ENCODE measurements around the gene GRID1.

The GRID1 gene

DNA sequence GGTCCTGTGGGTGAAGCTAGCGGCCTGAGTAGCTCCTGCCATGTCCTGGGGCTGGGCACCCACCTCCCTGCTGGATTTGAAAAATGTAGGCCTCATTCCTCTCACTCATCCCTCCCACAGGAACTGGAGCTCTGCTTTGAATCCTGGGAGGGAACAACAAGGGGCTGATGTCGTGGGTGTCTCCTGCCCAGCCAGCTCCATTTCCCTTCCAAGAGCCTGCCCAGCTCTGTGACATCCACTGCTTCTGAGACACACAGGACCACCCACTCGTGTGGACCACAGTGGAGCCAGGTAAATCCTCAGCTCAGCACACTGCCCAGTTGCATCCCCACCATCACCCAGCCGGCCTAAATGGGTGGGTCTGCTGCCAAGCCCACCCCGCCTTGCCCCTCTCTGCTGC is 579.2 kb downstream of the GRID1 start:
- H3K27me3 ChIP-seq (ENCODE audit: insufficient read depth, low read length) = no peaks in the 10 kb centered on the region
- no peak overlapping the region for H3K27ac ChIP-seq (ENCODE audit: low read depth, low read length, poor library complexity, severe bottlenecking)
- no peak overlapping the region for H3K9ac ChIP-seq (ENCODE audit: low read length)
- no peaks in the 10 kb centered on the region for H3F3A ChIP-seq (ENCODE audit: insufficient read depth, low read length)
- no peaks in the 10 kb centered on the region for H4K20me1 ChIP-seq (ENCODE audit: insufficient read depth, low read length)
- no peaks in the 10 kb centered on the region for H3K79me2 ChIP-seq (ENCODE audit: insufficient read depth, low read length)
- no peaks in the 10 kb centered on the region for H3K9me2 ChIP-seq (ENCODE audit: low read depth, low read length)
- H3K9me3 ChIP-seq (ENCODE audit: low read length) = no peaks in the 10 kb centered on the region
- H3K4me3 ChIP-seq (ENCODE audit: low read depth, low read length, poor library complexity, severe bottlenecking) = no peak overlapping the region
- no peaks in the 10 kb centered on the region for H3K36me3 ChIP-seq (ENCODE audit: insufficient read depth, low read length)
- no peaks in the 10 kb centered on the region for H3K4me1 ChIP-seq (ENCODE audit: insufficient read depth, low read length, severe bottlenecking)
- H3K4me2 ChIP-seq (ENCODE audit: low read length) = no peak overlapping the region
- no peak overlapping the region for H2AFZ ChIP-seq (ENCODE audit: low read length)
- no peak for TF ChIP-seq EZH2 (IDR thresholded peaks at IDR 0.05; ENCODE audit: borderline replicate concordance, low read length)
- TF ChIP-seq, protein P1, sequence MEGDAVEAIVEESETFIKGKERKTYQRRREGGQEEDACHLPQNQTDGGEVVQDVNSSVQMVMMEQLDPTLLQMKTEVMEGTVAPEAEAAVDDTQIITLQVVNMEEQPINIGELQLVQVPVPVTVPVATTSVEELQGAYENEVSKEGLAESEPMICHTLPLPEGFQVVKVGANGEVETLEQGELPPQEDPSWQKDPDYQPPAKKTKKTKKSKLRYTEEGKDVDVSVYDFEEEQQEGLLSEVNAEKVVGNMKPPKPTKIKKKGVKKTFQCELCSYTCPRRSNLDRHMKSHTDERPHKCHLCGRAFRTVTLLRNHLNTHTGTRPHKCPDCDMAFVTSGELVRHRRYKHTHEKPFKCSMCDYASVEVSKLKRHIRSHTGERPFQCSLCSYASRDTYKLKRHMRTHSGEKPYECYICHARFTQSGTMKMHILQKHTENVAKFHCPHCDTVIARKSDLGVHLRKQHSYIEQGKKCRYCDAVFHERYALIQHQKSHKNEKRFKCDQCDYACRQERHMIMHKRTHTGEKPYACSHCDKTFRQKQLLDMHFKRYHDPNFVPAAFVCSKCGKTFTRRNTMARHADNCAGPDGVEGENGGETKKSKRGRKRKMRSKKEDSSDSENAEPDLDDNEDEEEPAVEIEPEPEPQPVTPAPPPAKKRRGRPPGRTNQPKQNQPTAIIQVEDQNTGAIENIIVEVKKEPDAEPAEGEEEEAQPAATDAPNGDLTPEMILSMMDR (IDR thresholded peaks at IDR 0.05; ENCODE audit: low read length) = no peak

DNA sequence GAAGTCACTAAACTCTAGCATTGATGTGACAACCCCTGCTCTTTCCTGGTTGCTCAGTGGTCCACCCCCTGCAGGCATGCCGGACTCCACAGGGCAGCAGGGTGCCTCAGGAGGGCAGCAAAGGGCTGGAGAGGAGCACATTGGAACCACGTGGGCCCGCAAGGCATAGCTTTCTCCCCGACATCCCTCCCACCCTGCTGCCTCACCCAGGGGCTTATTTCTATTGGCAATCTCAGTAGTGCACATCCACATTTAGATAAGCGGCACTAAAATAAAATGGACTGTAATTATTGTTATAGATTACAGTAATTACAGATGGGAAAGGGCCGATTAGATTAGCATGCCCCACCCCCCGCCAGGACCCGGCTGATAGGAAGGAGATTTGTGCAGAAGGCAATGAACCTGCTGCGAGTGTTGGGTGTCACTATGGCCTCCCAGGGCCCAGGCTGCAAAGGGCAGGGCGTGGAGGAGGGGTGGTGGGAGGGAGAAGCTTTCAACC is 580.1 kb downstream of the GRID1 start:
- Histone ChIP-seq H3K27me3 (ENCODE audit: insufficient read depth, low read length) (no peaks in the 10 kb centered on the region), H3K9ac (ENCODE audit: low read length) (no peak overlapping the region), H3K36me3 (ENCODE audit: insufficient read depth, low read length) (no peaks in the 10 kb centered on the region)

DNA sequence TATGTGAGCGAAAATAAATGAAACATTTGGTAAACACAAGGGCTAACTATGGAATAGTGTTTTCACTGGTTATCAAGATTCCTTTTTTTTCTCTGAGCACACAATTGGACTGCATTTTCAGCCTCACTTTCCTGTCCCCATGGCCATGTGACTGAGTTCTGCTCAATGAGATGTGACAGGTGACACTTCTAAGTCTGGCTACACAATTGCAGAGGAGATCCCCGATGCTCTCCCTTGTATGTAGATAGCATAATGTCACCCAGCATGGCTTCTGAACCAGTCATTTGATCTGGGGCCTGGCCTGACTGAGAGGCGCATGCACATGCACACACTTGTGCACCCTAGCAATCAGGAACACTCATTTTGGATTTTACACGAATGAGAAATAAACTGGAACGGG is 581.8 kb downstream of the GRID1 start:
- Histone ChIP-seq H3K27ac (ENCODE audit: low read depth, low read length, poor library complexity, severe bottlenecking) (no peak overlapping the region), H2AFZ (ENCODE audit: low read length) (no peak overlapping the region), H3F3A (ENCODE audit: insufficient read depth, low read length) (no peaks in the 10 kb centered on the region), H3K9me3 (ENCODE audit: low read length) (no peaks in the 10 kb centered on the region), H3K9ac (ENCODE audit: low read length) (no peak overlapping the region), H3K4me3 (ENCODE audit: low read depth, low read length, poor library complexity, severe bottlenecking) (no peak overlapping the region), H3K79me2 (ENCODE audit: insufficient read depth, low read length) (no peaks in the 10 kb centered on the region), H3K9me2 (ENCODE audit: low read depth, low read length) (no peaks in the 10 kb centered on the region), H3K27me3 (ENCODE audit: insufficient read depth, low read length) (no peaks in the 10 kb centered on the region), H4K20me1 (ENCODE audit: insufficient read depth, low read length) (no peaks in the 10 kb centered on the region), H3K36me3 (ENCODE audit: insufficient read depth, low read length) (no peaks in the 10 kb centered on the region), H3K4me2 (ENCODE audit: low read length) (no peak overlapping the region), H3K4me1 (ENCODE audit: insufficient read depth, low read length, severe bottlenecking) (no peaks in the 10 kb centered on the region)
- TF ChIP-seq, protein P1 (IDR thresholded peaks at IDR 0.05; ENCODE audit: low read length) = no peak
- TF ChIP-seq EZH2 (IDR thresholded peaks at IDR 0.05; ENCODE audit: borderline replicate concordance, low read length) = no peak

More for the DNA sequence above, 580.1 kb downstream of the GRID1 start:
- Histone ChIP-seq H3K4me3 (ENCODE audit: low read depth, low read length, poor library complexity, severe bottlenecking) (no peak overlapping the region), H4K20me1 (ENCODE audit: insufficient read depth, low read length) (no peaks in the 10 kb centered on the region), H3K27ac (ENCODE audit: low read depth, low read length, poor library complexity, severe bottlenecking) (no peak overlapping the region), H3F3A (ENCODE audit: insufficient read depth, low read length) (no peaks in the 10 kb centered on the region), H3K4me2 (ENCODE audit: low read length) (no peak overlapping the region), H3K4me1 (ENCODE audit: insufficient read depth, low read length, severe bottlenecking) (no peaks in the 10 kb centered on the region), H3K9me2 (ENCODE audit: low read depth, low read length) (no peaks in the 10 kb centered on the region), H2AFZ (ENCODE audit: low read length) (no peak overlapping the region), H3K79me2 (ENCODE audit: insufficient read depth, low read length) (no peaks in the 10 kb centered on the region), H3K9me3 (ENCODE audit: low read length) (no peaks in the 10 kb centered on the region)
- TF ChIP-seq, protein P1 (IDR thresholded peaks at IDR 0.05; ENCODE audit: low read length) = peak; percentile 39
- no peak for TF ChIP-seq EZH2 (IDR thresholded peaks at IDR 0.05; ENCODE audit: borderline replicate concordance, low read length)
